SU-DHL-6 (cell line): ENCODE measurements around the gene RTN4.

ENCODE experiments used
- EZH2phosphoT487 ChIP-seq: fragments of 200-600 bp; sonication (generic), shearing (Covaris generic); conservative IDR thresholded peaks from 2 replicates; pipeline ENCODE4 v1.6.1; 2018; ENCODE audit warnings: mild to moderate bottlenecking, antibody characterized with exemption, low read length, moderate library complexity, mixed read lengths
- TF ChIP-seq, protein P1 (sequence below): fragments of 200-600 bp; sonication (generic); IDR thresholded peaks from one replicate; pipeline ENCODE4 v1.5.1; 2017; ENCODE audit warnings: antibody characterized with exemption, mild to moderate bottlenecking, low read length, moderate library complexity; ENCODE audit not compliant: insufficient read depth, poor library complexity, severe bottlenecking

DNA sequence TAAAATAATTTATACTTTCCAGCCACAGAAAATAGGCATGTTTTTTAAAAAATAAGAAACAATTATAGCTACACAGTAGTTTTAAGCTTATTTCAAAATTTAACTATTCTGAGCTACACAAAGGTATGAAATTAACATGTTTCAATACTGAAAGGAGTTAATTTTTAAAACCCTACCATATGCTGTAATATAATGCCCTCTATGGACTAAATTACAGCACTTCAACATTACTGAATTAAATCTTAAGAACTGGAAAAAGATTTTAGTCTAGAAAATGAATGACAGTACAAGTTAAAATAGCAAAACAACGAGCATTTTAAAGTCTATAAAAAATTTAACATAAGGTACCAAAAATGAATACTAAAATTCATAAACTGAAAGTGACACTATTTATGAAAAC is 36.3 kb downstream of the RTN4 start:
- TF ChIP-seq, protein P1, sequence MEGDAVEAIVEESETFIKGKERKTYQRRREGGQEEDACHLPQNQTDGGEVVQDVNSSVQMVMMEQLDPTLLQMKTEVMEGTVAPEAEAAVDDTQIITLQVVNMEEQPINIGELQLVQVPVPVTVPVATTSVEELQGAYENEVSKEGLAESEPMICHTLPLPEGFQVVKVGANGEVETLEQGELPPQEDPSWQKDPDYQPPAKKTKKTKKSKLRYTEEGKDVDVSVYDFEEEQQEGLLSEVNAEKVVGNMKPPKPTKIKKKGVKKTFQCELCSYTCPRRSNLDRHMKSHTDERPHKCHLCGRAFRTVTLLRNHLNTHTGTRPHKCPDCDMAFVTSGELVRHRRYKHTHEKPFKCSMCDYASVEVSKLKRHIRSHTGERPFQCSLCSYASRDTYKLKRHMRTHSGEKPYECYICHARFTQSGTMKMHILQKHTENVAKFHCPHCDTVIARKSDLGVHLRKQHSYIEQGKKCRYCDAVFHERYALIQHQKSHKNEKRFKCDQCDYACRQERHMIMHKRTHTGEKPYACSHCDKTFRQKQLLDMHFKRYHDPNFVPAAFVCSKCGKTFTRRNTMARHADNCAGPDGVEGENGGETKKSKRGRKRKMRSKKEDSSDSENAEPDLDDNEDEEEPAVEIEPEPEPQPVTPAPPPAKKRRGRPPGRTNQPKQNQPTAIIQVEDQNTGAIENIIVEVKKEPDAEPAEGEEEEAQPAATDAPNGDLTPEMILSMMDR = no peak
- no peak for TF ChIP-seq EZH2phosphoT487
